Measurements from ENCODE around the gene EIF4G1. TPM values are rescaled to one million over a fixed set of nuclear protein-coding genes. Genes with fewer than 3 reads are reported as not detected.
"Not testable (repeated sequence)": the region's sequence is repeated elsewhere in the genome, so short reads cannot be mapped to it uniquely, and the experiment has no call there.

EIF4G1 gene, protein sequence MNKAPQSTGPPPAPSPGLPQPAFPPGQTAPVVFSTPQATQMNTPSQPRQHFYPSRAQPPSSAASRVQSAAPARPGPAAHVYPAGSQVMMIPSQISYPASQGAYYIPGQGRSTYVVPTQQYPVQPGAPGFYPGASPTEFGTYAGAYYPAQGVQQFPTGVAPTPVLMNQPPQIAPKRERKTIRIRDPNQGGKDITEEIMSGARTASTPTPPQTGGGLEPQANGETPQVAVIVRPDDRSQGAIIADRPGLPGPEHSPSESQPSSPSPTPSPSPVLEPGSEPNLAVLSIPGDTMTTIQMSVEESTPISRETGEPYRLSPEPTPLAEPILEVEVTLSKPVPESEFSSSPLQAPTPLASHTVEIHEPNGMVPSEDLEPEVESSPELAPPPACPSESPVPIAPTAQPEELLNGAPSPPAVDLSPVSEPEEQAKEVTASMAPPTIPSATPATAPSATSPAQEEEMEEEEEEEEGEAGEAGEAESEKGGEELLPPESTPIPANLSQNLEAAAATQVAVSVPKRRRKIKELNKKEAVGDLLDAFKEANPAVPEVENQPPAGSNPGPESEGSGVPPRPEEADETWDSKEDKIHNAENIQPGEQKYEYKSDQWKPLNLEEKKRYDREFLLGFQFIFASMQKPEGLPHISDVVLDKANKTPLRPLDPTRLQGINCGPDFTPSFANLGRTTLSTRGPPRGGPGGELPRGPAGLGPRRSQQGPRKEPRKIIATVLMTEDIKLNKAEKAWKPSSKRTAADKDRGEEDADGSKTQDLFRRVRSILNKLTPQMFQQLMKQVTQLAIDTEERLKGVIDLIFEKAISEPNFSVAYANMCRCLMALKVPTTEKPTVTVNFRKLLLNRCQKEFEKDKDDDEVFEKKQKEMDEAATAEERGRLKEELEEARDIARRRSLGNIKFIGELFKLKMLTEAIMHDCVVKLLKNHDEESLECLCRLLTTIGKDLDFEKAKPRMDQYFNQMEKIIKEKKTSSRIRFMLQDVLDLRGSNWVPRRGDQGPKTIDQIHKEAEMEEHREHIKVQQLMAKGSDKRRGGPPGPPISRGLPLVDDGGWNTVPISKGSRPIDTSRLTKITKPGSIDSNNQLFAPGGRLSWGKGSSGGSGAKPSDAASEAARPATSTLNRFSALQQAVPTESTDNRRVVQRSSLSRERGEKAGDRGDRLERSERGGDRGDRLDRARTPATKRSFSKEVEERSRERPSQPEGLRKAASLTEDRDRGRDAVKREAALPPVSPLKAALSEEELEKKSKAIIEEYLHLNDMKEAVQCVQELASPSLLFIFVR (N-terminal part only)
- 100 to 1,000 TPM; 474 to 863 (median 735) TPM for total RNA-seq

DNA sequence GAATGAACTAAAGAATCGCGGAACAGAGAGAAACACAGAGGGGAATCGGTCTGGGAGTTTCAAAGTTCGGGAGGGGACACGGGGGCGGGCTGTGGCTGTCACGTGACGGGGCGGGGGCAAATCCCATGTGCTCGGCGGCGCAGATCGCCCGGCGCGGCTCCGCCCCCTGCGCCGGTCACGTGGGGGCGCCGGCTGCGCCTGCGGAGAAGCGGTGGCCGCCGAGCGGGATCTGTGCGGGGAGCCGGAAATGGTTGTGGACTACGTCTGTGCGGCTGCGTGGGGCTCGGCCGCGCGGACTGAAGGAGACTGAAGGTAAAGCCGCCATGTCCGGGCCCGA lies at the start of gene EIF4G1:
Gene EIF4G1, plus strand, starts transcription at position 244 of the 337 bp plus-strand sequence. CDS start 1,191 bp downstream, outside the sequence.
- Histone ChIP-seq H3K27ac (peak within 1 kb of the TSS; percentile 92 to 100 (median 98)), H3K27me3 (no peaks in the 10 kb centered on the region), H3K4me1 (peaks cover 38 to 45% of the 10 kb centered on the region in 2 donors), H3K4me3 (peak within 1 kb of the TSS; percentile 73 to 94 (median 90)), H3K36me3 (peaks cover 0 to 16% of the 10 kb centered on the region in 2 donors), H3K9me3 (no peaks in the 10 kb centered on the region)
- TF ChIP-seq, protein P1, sequence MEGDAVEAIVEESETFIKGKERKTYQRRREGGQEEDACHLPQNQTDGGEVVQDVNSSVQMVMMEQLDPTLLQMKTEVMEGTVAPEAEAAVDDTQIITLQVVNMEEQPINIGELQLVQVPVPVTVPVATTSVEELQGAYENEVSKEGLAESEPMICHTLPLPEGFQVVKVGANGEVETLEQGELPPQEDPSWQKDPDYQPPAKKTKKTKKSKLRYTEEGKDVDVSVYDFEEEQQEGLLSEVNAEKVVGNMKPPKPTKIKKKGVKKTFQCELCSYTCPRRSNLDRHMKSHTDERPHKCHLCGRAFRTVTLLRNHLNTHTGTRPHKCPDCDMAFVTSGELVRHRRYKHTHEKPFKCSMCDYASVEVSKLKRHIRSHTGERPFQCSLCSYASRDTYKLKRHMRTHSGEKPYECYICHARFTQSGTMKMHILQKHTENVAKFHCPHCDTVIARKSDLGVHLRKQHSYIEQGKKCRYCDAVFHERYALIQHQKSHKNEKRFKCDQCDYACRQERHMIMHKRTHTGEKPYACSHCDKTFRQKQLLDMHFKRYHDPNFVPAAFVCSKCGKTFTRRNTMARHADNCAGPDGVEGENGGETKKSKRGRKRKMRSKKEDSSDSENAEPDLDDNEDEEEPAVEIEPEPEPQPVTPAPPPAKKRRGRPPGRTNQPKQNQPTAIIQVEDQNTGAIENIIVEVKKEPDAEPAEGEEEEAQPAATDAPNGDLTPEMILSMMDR (IDR thresholded peaks at IDR 0.05 in 4 of 5, conservative IDR thresholded peaks at IDR 0.05 in 1 of 5), result no peak
- peak; percentile 66 to 74 for TF ChIP-seq POLR2A (IDR thresholded peaks at IDR 0.05)
- intact Hi-C loops (cut with DNase I; ENCODE audit: low total_unique reads) (loop anchor here (1.0 to 10.0 kb wide), 5 partner anchors 15 to 1520 kb away; partner anchors contain the start of genes ALG3, ATP11B, EEF1AKMT4 and FAM131A), in situ Hi-C loops (cut with MboI; ENCODE audit: low sequenced_read_pairs in 4 of 4) (loop anchor here in 2 of 4 donors (5.0 to 10.0 kb wide), 2 partner anchors 137 to 140 kb away; partner anchors contain the start of gene AP2M1 (in 1 of the 2))
- peak; percentile 94 for DNase-seq
- ATAC-seq, result peak; percentile 76 to 84

DNA sequence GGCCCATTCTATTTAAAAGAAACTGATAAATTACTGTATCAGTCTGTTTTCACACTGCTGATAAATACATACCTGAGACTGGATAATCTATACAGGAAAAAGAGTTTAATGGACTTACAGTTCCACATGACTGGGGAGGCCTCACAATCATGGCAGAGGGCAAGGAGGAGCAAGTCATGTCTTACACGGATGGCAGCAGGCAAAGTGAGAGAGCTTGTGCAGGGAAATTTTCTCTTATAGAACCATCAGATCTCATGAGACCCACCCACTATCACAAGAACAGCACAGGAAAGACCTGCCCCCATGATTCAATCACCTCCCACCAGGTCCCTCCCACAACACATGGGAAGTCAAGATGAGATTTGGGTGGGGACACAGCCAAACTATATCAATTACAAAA lies 47.2 kb upstream of the EIF4G1 start:
- H3K36me3 ChIP-seq; intact Hi-C loops (cut with DNase I; ENCODE audit: low total_unique reads); H3K27ac ChIP-seq; H3K9me3 ChIP-seq; H3K4me3 ChIP-seq; ATAC-seq; H3K4me1 ChIP-seq; DNase-seq: not testable (repeated sequence)
- in situ Hi-C loops (cut with MboI; ENCODE audit: low sequenced_read_pairs in 4 of 4), result loop anchor here in 1 of 4 donors (25.0 kb wide), 1 partner anchor 380 kb away; the partner anchor contains the start of gene PARL
- peaks cover 19 to 46% (median 20%) of the 10 kb centered on the region in 3 donors for H3K27me3 ChIP-seq

DNA sequence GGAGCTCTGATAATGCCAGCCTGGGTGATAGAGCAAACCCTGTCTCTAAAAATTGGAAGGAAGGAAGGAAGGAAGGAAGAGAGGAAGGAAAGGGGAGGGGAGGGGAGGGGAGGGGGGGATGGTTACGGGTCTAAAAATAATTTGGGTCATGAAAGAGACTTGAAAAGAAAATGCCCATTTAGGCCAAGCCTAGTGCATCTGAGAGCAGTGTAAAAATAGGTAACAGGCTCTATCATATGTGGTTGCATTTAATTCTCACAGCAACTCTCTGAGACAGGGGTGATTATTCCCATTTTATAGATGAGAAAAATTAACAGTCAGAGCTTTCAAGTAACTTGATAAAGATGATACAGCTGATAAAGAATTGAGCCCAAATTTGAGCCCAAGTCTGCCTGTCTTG lies 42.1 kb upstream of the EIF4G1 start:
- TF ChIP-seq POLR2A (IDR thresholded peaks at IDR 0.05), result no peak
- TF ChIP-seq, protein P1 (IDR thresholded peaks at IDR 0.05 in 4 of 5, conservative IDR thresholded peaks at IDR 0.05 in 1 of 5), result no peak
- Histone ChIP-seq H3K4me3 (no peak overlapping the region), H3K36me3 (no peaks in the 10 kb centered on the region), H3K27me3 (peaks cover 20 to 38% (median 26%) of the 10 kb centered on the region in 3 donors), H3K27ac (no peak overlapping the region), H3K9me3 (no peaks in the 10 kb centered on the region), H3K4me1 (no peaks in the 10 kb centered on the region)
- in situ Hi-C loops (cut with MboI; ENCODE audit: low sequenced_read_pairs in 4 of 4) (loop anchor here in 1 of 4 donors (25.0 kb wide), 1 partner anchor 385 kb away; the partner anchor contains the start of gene PARL), intact Hi-C loops (cut with DNase I; ENCODE audit: low total_unique reads) (no loop called here)
- DNase-seq (no peak), ATAC-seq (no peak)

DNA sequence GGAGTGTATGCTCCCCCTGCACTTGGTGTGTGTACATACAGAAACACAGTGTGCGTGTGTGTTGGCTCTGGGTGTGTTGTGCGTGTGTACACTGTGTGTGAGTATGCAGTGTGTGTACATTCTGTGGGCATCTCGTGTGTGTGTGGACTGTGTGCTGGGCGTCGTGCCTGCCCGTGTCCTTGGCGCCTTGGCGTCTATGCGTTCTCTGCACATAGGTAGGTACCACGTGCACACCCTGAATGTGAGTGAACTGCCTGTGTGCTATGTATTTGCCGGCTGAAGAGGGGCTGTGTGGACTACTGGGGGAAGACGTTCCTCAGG lies 39.1 kb upstream of the EIF4G1 start:
- in situ Hi-C loops (cut with MboI; ENCODE audit: low sequenced_read_pairs in 4 of 4), result loop anchor here in 1 of 4 donors (25.0 kb wide), 1 partner anchor 388 kb away; the partner anchor contains the start of gene PARL
- no peaks in the 10 kb centered on the region for H3K4me1 ChIP-seq
- ATAC-seq (no peak), DNase-seq (no peak)
- no peak overlapping the region for H3K27ac ChIP-seq
- intact Hi-C loops (cut with DNase I; ENCODE audit: low total_unique reads), result no loop called here
- no peak overlapping the region for H3K4me3 ChIP-seq
- H3K27me3 ChIP-seq, result peaks cover 20 to 28% (median 24%) of the 10 kb centered on the region in 3 donors
- TF ChIP-seq POLR2A (IDR thresholded peaks at IDR 0.05), result no peak
- TF ChIP-seq, protein P1 (IDR thresholded peaks at IDR 0.05 in 4 of 5, conservative IDR thresholded peaks at IDR 0.05 in 1 of 5), result no peak
- H3K9me3 ChIP-seq, result no peaks in the 10 kb centered on the region
- no peaks in the 10 kb centered on the region for H3K36me3 ChIP-seq

Measured in gastrocnemius medialis (tissue), 4 donors.